Erythroblast (primary cell): ENCODE data around the gene TMX3.

Experiments used
- GATA1 ChIP-seq: IDR thresholded peaks from 2 replicates; pipeline ENCODE4 v1.6.1; 2011; ENCODE audit warnings: low read depth, mild to moderate bottlenecking, control low read depth, low read length, moderate library complexity
- POLR2A ChIP-seq: IDR thresholded peaks from 2 replicates; pipeline ENCODE4 v1.6.1; 2011; ENCODE audit warnings: mild to moderate bottlenecking, low read length

- TF ChIP-seq POLR2A (no peak), GATA1 (no peak)
These were observed 7.3 kb downstream of the TMX3 start for GRCh38 chr18:68707646-68708045.
